Kidney (tissue), 14 donors: ENCODE data around the gene FBN1. TPM values are rescaled to one million over a fixed set of nuclear protein-coding genes. Genes with fewer than 3 reads are reported as not detected.

Experiments
- DNase-seq, 5 donors: peaks; one replicate each; pipeline ENCODE4 v3.0.0-alpha.2; 2013 to 2020
- FAIRE-seq: peaks from 2 replicates; lab custom pipeline; 2012; peaks lifted over from hg19 to GRCh38; lab: Jason Lieb, UNC
- H3K27ac ChIP-seq, 2 donors: one replicate each; pipeline ENCODE4 v1.7.0; 2013; ENCODE audit warnings: low read depth in 2 of 2, low read length in 2 of 2, inconsistent platforms in 1 of 2
- H3K27me3 ChIP-seq: one replicate; pipeline ENCODE4 v1.7.1; 2013; ENCODE audit warnings: low read length, inconsistent platforms; ENCODE audit not compliant: control insufficient read depth, insufficient read depth
- H3K36me3 ChIP-seq, 3 donors: one replicate each; pipeline versions ENCODE4 v1.7.0 to v1.7.1; 2013; ENCODE audit warnings: low read length in 3 of 3, control low read depth in 1 of 3, inconsistent platforms in 1 of 3; ENCODE audit not compliant: insufficient read depth in 3 of 3, control insufficient read depth in 2 of 3
- H3K4me1 ChIP-seq, 3 donors: one replicate each; pipeline versions ENCODE4 v1.7.0 to v1.7.1; 2013; ENCODE audit warnings: low read length in 3 of 3, inconsistent platforms in 1 of 3, low read depth in 1 of 3; ENCODE audit not compliant: control insufficient read depth in 2 of 3, insufficient read depth in 2 of 3
- H3K4me3 ChIP-seq, 3 donors: one replicate each; pipeline versions ENCODE4 v1.7.0 to v1.8.1; 2013; ENCODE audit warnings: low read length in 3 of 3, control low read depth in 1 of 3, inconsistent platforms in 1 of 3
- H3K9ac ChIP-seq, 3 donors: one replicate each; pipeline versions ENCODE4 v1.7.0 to v1.7.1; 2013; ENCODE audit warnings: low read length in 3 of 3, control low read depth in 1 of 3, inconsistent platforms in 1 of 3
- H3K9me3 ChIP-seq, 3 donors: one replicate each; pipeline versions ENCODE4 v1.7.0 to v1.7.1; 2013; ENCODE audit warnings: low read length in 3 of 3, control low read depth in 1 of 3, inconsistent platforms in 1 of 3; ENCODE audit not compliant: control insufficient read depth in 2 of 3, insufficient read depth in 1 of 3
- CTCF ChIP-seq: IDR thresholded peaks from 3 replicates; pipeline ENCODE4 v1.5.1; 2012; ENCODE audit warnings: mild to moderate bottlenecking, moderate library complexity, borderline replicate concordance; ENCODE audit not compliant: insufficient read depth; ENCODE audit errors: extremely low read depth
- intact Hi-C: fragments of 100-400 bp; cut with DNase I; formaldehyde crosslinking; loops from one replicate; pipeline ENCODE4 v1.11.1; 2022
- polyA plus RNA-seq: library from polyadenylated mRNA; stranded (reverse); fragments of 350-450 nt; fragmentation: Illumina TruSeq; extraction: RNeasy Lipid Tissue Mini Kit (QIAGEN cat#74804); gene quantifications from one replicate; pipeline ENCODE4 v1.2.3, GENCODE V29; 2014; ENCODE audit warnings: low read depth, low replicate concordance; ENCODE audit not compliant: insufficient read depth
- total RNA-seq: library from RNA; stranded (reverse); fragmentation: NEBNext Ultra II Directional; extraction: Animal tissue kit (Norgen Biotek cat#: 25700); gene quantifications from one replicate; pipeline ENCODE4 v1.2.1, GENCODE V29; 2021
- donor health status: control.
- donor health status: control.
- donor health status: control.
- donor health status: control.
- donor health status: control.
- donor health status: DM: yes; HTN: yes; CAD: no.
- donor health status: Normal renal cell carcinoma (clear cell type).

Gene FBN1
- total and polyA plus RNA-seq, 2 donors from 2014 or later, result 2.4 to 30.8 TPM

- FAIRE-seq (no peak), DNase-seq (no peak)
- Histone ChIP-seq H3K27ac (no peak overlapping the region), H3K9ac (no peak overlapping the region), H3K4me3 (no peak overlapping the region), H3K27me3 (no peaks in the 10 kb centered on the region), H3K4me1 (no peaks in the 10 kb centered on the region), H3K9me3 (no peaks in the 10 kb centered on the region), H3K36me3 (no peaks in the 10 kb centered on the region)
- intact Hi-C loops, result no loop called here
- no peak for TF ChIP-seq CTCF
Observed at GRCh38 chr15:48584090-48584811, 61.3 kb downstream of the FBN1 start.

- intact Hi-C loops, result no loop called here
- no peaks in the 10 kb centered on the region for H3K9me3 ChIP-seq
- DNase-seq (no peak), FAIRE-seq (no peak)
- TF ChIP-seq CTCF, result no peak
- H3K27me3 ChIP-seq, result no peaks in the 10 kb centered on the region
- H3K4me1 ChIP-seq, result no peaks in the 10 kb centered on the region
- H3K36me3 ChIP-seq, result no peaks in the 10 kb centered on the region
- no peak overlapping the region for H3K27ac ChIP-seq
- H3K4me3 ChIP-seq, result no peak overlapping the region
- H3K9ac ChIP-seq, result no peak overlapping the region
Observed at GRCh38 chr15:48582452-48583247, 62.9 kb downstream of the FBN1 start.

GRCh38 chr15:48581219-48581618, 64.3 kb downstream of the FBN1 start:
- no peaks in the 10 kb centered on the region for H3K36me3 ChIP-seq
- H3K27me3 ChIP-seq, result no peaks in the 10 kb centered on the region
- H3K9ac ChIP-seq, result no peak overlapping the region
- DNase-seq (no peak), FAIRE-seq (no peak)
- H3K27ac ChIP-seq, result no peak overlapping the region
- TF ChIP-seq CTCF, result no peak
- H3K4me1 ChIP-seq, result no peaks in the 10 kb centered on the region
- intact Hi-C loops, result no loop called here
- H3K4me3 ChIP-seq, result no peak overlapping the region
- no peaks in the 10 kb centered on the region for H3K9me3 ChIP-seq
